Progenitor cell of endocrine pancreas (in vitro differentiated cells): Measurements from ENCODE around the gene PSMB5. TPM values are rescaled to one million over a fixed set of nuclear protein-coding genes. Genes with fewer than 3 reads are reported as not detected.

ENCODE experiments used
- DNase-seq: peaks from one replicate; pipeline ENCODE4 v3.0.0; 2021; ENCODE audit warnings: low spot score; ENCODE audit not compliant: unreplicated experiment
- H3K27ac Mint-ChIP-seq: 2 replicates; pipeline ENCODE4 v1.8.0; 2021; ENCODE audit warnings: mild to moderate bottlenecking, moderate library complexity, mixed read lengths
- H3K27me3 Mint-ChIP-seq: 2 replicates; pipeline ENCODE4 v1.8.0; 2021; ENCODE audit warnings: mixed read lengths
- H3K36me3 Mint-ChIP-seq: 2 replicates; pipeline ENCODE4 v1.8.0; 2022; ENCODE audit warnings: mixed read lengths; ENCODE audit not compliant: insufficient read depth
- H3K4me1 Mint-ChIP-seq: 2 replicates; pipeline ENCODE4 v1.8.0; 2021; ENCODE audit warnings: low read depth, mixed read lengths
- H3K4me3 Mint-ChIP-seq: 2 replicates; pipeline ENCODE4 v1.8.0; 2021; ENCODE audit warnings: low read depth, mild to moderate bottlenecking, moderate library complexity, mixed read lengths
- H3K9me3 Mint-ChIP-seq: 2 replicates; pipeline ENCODE4 v1.8.0; 2021; ENCODE audit warnings: low read depth, mixed read lengths
- long read RNA-seq: library from polyadenylated mRNA; unstranded; transcript quantifications from one replicate; pipeline ENCODE4 v2.0.0, GENCODE V29; 2020
- total RNA-seq: library from RNA; stranded (reverse); gene quantifications from 2 replicates; pipeline ENCODE4 v1.2.1, GENCODE V29; 2021
- TF ChIP-seq, protein P1 (sequence below): fragments of 200-600 bp; sonication (generic); IDR thresholded peaks from one replicate; pipeline ENCODE4 v1.5.0; 2021; ENCODE audit warnings: antibody characterized with exemption, mild to moderate bottlenecking; ENCODE audit not compliant: unreplicated experiment

PSMB5 gene
- total RNA-seq = 156 and 165 TPM in 2 replicates
- long read RNA-seq, transcript PSMB5-202 (3 exons, 1,294 nt) = major isoform, 172 of 192 reads
- long read RNA-seq, transcript PSMB5-205 (4 exons, 1,117 nt) = minor isoform, 6 of 192 reads
- long read RNA-seq, partial matches to known transcripts = 2 of 192 reads
- long read RNA-seq, other reads (novel, unspliced or antisense) = 7 of 192 reads

DNA sequence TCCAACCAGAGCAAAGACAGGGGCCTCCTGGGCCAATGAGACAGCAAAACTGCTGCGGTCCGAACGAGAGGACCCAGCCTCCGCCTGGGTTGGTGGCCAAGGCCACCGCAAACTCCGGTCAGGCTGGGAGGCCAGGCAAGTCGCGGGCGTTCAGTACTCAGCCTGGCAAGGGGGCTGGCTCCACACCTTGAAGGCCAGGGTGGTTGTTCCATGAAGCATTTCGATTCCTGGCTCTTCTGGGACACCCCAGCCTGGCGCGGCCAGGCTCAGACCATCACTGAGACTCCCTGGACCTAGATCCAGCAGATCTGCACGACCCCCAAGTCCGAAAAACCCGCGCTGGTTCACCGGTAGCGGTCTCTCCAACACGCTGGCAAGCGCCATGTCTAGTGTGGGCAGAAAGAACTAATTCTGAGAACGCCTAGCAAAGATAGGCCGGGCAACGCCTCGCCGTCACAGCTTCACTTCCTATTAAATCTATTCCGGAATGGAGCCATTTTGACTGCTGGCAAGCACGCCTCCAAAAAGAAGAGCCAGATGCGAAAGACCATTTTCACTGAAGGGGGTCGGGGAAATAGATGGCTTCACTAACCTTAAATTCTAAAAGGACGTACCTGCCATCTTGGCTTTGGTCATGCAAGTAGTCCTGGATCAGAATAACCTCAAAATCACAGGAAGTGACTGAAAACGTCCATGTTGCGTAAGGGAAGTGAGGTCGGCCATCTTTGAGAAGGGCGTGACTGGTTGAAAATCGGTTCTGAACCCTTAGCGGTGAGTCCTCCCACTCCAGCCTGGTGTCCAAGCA lies at the start of gene PSMB5:
TSS of gene PSMB5 (minus strand) at position 403 of the 805 bp plus-strand sequence. CDS start at position 384, 19 bp downstream.
- peak within 1 kb of the TSS; percentile 97 for H3K27ac Mint-ChIP-seq
- H3K27me3 Mint-ChIP-seq = no peaks in the 10 kb centered on the region
- peak within 1 kb of the TSS; percentile 80 for H3K4me3 Mint-ChIP-seq
- peaks cover 13% of the 10 kb centered on the region for H3K36me3 Mint-ChIP-seq
- DNase-seq = peak; percentile 64
- peaks cover 11% of the 10 kb centered on the region for H3K4me1 Mint-ChIP-seq
- H3K9me3 Mint-ChIP-seq = no peaks in the 10 kb centered on the region
- TF ChIP-seq, protein P1, sequence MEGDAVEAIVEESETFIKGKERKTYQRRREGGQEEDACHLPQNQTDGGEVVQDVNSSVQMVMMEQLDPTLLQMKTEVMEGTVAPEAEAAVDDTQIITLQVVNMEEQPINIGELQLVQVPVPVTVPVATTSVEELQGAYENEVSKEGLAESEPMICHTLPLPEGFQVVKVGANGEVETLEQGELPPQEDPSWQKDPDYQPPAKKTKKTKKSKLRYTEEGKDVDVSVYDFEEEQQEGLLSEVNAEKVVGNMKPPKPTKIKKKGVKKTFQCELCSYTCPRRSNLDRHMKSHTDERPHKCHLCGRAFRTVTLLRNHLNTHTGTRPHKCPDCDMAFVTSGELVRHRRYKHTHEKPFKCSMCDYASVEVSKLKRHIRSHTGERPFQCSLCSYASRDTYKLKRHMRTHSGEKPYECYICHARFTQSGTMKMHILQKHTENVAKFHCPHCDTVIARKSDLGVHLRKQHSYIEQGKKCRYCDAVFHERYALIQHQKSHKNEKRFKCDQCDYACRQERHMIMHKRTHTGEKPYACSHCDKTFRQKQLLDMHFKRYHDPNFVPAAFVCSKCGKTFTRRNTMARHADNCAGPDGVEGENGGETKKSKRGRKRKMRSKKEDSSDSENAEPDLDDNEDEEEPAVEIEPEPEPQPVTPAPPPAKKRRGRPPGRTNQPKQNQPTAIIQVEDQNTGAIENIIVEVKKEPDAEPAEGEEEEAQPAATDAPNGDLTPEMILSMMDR = no peak

DNA sequence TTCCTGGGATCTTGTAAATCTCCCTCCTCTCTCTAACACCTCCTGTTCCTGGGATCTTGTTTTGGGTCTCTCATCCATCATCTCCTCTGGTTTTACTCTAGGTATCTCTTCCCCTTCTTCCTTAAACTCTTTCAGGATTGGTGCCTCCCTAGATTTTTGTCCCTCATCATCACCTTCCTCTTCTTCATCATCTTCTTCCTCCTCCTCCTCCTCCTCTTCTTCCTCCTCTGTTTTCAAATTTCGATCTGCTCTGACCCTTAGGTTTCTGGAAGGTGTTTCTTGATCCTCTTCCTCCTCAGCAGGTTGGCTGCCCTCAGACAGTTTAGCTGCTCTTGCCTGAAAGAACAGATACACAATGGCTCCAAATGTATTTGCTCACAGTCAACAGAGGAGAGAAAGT lies 45.8 kb upstream of the PSMB5 start:
- DNase-seq = no peak
- Mint-ChIP-seq H3K9me3 (no peaks in the 10 kb centered on the region), H3K27me3 (no peaks in the 10 kb centered on the region), H3K36me3 (peaks cover 27% of the 10 kb centered on the region), H3K27ac (no peak overlapping the region), H3K4me3 (no peak overlapping the region), H3K4me1 (no peaks in the 10 kb centered on the region)
- TF ChIP-seq, protein P1 = no peak

DNA sequence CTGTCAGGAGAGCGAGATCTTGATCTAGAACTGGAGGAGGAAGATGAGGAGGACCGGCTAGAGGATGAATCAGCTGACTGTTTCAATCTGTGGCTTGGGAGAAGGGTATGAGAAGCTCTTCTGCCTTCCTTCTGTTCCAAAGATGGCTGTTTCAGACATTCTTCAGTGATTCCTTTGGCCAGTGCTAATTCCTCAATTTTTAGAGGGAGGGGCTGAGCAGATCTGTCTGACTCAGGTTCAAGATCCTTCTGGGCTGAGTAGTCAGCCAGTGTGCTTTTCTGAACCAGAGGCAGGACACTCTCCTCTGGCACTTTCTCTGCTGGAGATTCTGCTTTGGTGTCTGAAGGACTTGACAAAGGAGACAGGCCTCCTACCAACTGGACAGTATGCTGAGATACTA lies 45.0 kb upstream of the PSMB5 start:
- peaks cover 27% of the 10 kb centered on the region for H3K36me3 Mint-ChIP-seq

DNA sequence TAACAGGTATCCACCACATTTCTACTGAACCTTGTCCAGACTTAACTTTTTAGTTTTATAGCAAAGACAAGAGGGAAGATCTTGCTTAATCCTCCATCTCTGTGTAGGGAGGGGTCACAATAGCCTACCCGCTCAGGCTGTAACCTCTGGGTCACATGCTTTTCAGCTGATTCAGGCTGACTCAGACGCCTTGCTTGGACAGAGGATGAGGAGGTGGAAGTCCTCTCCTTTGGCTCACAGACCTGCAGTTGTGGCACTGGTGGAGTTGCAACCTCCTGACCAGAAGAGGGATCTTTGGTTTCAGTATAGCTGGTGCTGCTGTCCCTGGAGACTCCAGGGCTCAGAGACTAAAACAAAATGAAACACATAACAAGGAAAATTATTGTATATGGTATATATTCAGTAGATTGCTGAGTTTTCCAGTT lies 44.0 kb upstream of the PSMB5 start:
- Mint-ChIP-seq H3K4me1 (no peaks in the 10 kb centered on the region), H3K9me3 (no peaks in the 10 kb centered on the region), H3K27ac (no peak overlapping the region), H3K4me3 (no peak overlapping the region), H3K36me3 (peaks cover 27% of the 10 kb centered on the region), H3K27me3 (no peaks in the 10 kb centered on the region)
- DNase-seq = no peak
- TF ChIP-seq, protein P1 = no peak

More for the DNA sequence above, 45.0 kb upstream of the PSMB5 start:
- no peak overlapping the region for H3K4me3 Mint-ChIP-seq
- no peaks in the 10 kb centered on the region for H3K9me3 Mint-ChIP-seq
- TF ChIP-seq, protein P1 = no peak
- H3K4me1 Mint-ChIP-seq = no peaks in the 10 kb centered on the region
- H3K27me3 Mint-ChIP-seq = no peaks in the 10 kb centered on the region
- DNase-seq = no peak
- peak overlapping the region; percentile 83 for H3K27ac Mint-ChIP-seq

DNA sequence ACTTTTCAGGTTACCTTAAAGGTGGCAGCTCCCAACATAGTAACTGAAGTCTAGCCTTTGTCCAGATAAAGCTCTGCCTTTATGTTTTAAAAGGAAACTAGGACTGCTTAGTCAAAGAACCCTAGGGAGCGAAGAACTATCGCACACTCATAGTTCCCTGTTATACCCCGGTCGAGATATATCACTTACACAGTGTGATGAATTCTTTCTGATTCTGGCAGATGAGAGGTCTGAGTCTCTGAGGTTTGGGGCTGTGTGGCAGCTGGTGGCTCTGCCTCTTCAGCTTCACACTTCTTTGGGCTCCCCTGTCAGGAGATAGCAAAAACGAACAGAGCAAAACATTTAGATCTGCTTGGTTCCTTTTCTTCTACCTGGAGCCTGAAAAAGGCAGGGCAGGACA lies 43.3 kb upstream of the PSMB5 start:
- no peaks in the 10 kb centered on the region for H3K9me3 Mint-ChIP-seq
- TF ChIP-seq, protein P1 = no peak
- no peak overlapping the region for H3K4me3 Mint-ChIP-seq
- no peaks in the 10 kb centered on the region for H3K4me1 Mint-ChIP-seq
- peak overlapping the region; percentile 49 for H3K27ac Mint-ChIP-seq
- no peak for DNase-seq
- peaks cover 27% of the 10 kb centered on the region for H3K36me3 Mint-ChIP-seq
- H3K27me3 Mint-ChIP-seq = no peaks in the 10 kb centered on the region
